Activated naive CD8-positive, alpha-beta T cell (primary cell): ENCODE data around the gene DEAF1.

Source experiments
- H3K27ac Mint-ChIP-seq: one replicate; pipeline ENCODE4 v1.8.0; 2021; ENCODE audit warnings: mixed read lengths
- H3K27me3 Mint-ChIP-seq: one replicate; pipeline ENCODE4 v1.8.0; 2021; ENCODE audit warnings: mixed read lengths
- H3K36me3 Mint-ChIP-seq: one replicate; pipeline ENCODE4 v1.8.0; 2021; ENCODE audit warnings: mixed read lengths
- H3K4me1 Mint-ChIP-seq: one replicate; pipeline ENCODE4 v1.8.0; 2021; ENCODE audit warnings: low read depth, mixed read lengths
- H3K4me3 Mint-ChIP-seq: one replicate; pipeline ENCODE4 v1.8.0; 2021; ENCODE audit warnings: mild to moderate bottlenecking, mixed read lengths
- H3K9me3 Mint-ChIP-seq: one replicate; pipeline ENCODE4 v1.8.0; 2021; ENCODE audit warnings: low read depth, mixed read lengths

DEAF1 gene

GRCh38 chr11:615504-616319, 79.3 kb downstream of the DEAF1 start, which contains the start of gene IRF7:
TSS of gene IRF7 (minus strand) at chr11:615950. CDS start at chr11:615364, 586 bp downstream.
- Mint-ChIP-seq H3K27me3 (no peaks in the 10 kb centered on the region), H3K36me3 (no peaks in the 10 kb centered on the region), H3K9me3 (no peaks in the 10 kb centered on the region), H3K4me3 (peak within 1 kb of the TSS; percentile 87), H3K4me1 (peaks cover 11% of the 10 kb centered on the region), H3K27ac (peak within 1 kb of the TSS; percentile 76)

- peak overlapping the region; percentile 81 for H3K27ac Mint-ChIP-seq
- H3K9me3 Mint-ChIP-seq: no peaks in the 10 kb centered on the region
- peak overlapping the region; percentile 87 for H3K4me3 Mint-ChIP-seq
- no peaks in the 10 kb centered on the region for H3K36me3 Mint-ChIP-seq
- H3K27me3 Mint-ChIP-seq: no peaks in the 10 kb centered on the region
- peaks cover 11% of the 10 kb centered on the region for H3K4me1 Mint-ChIP-seq
Measured at GRCh38 chr11:614623-615503, 80.2 kb downstream of the DEAF1 start.

GRCh38 chr11:614021-614622, 80.9 kb downstream of the DEAF1 start:
- H3K27ac Mint-ChIP-seq: peak overlapping the region; percentile 81

GRCh38 chr11:613369-613968, 81.6 kb downstream of the DEAF1 start:
- Mint-ChIP-seq H3K4me3 (no peak overlapping the region), H3K9me3 (no peaks in the 10 kb centered on the region), H3K36me3 (no peaks in the 10 kb centered on the region), H3K27me3 (no peaks in the 10 kb centered on the region), H3K27ac (no peak overlapping the region), H3K4me1 (peaks cover 11% of the 10 kb centered on the region)

More at GRCh38 chr11:614021-614622, 80.9 kb downstream of the DEAF1 start:
- H3K4me1 Mint-ChIP-seq: peaks cover 11% of the 10 kb centered on the region
- no peaks in the 10 kb centered on the region for H3K27me3 Mint-ChIP-seq
- H3K9me3 Mint-ChIP-seq: no peaks in the 10 kb centered on the region
- H3K36me3 Mint-ChIP-seq: no peaks in the 10 kb centered on the region
- H3K4me3 Mint-ChIP-seq: peak overlapping the region; percentile 80

GRCh38 chr11:612961-613300, 82.1 kb downstream of the DEAF1 start:
- peaks cover 11% of the 10 kb centered on the region for H3K4me1 Mint-ChIP-seq
- no peaks in the 10 kb centered on the region for H3K27me3 Mint-ChIP-seq
- no peaks in the 10 kb centered on the region for H3K9me3 Mint-ChIP-seq
- no peaks in the 10 kb centered on the region for H3K36me3 Mint-ChIP-seq
- no peak overlapping the region for H3K27ac Mint-ChIP-seq
- no peak overlapping the region for H3K4me3 Mint-ChIP-seq

GRCh38 chr11:612201-612960, 82.6 kb downstream of the DEAF1 start:
- no peaks in the 10 kb centered on the region for H3K36me3 Mint-ChIP-seq
- H3K9me3 Mint-ChIP-seq: no peaks in the 10 kb centered on the region
- H3K4me3 Mint-ChIP-seq: no peak overlapping the region
- H3K27ac Mint-ChIP-seq: peak overlapping the region; percentile 50
- peaks cover 11% of the 10 kb centered on the region for H3K4me1 Mint-ChIP-seq
- H3K27me3 Mint-ChIP-seq: no peaks in the 10 kb centered on the region

- no peaks in the 10 kb centered on the region for H3K36me3 Mint-ChIP-seq
- no peak overlapping the region for H3K27ac Mint-ChIP-seq
- no peak overlapping the region for H3K4me3 Mint-ChIP-seq
- H3K9me3 Mint-ChIP-seq: no peaks in the 10 kb centered on the region
- H3K27me3 Mint-ChIP-seq: no peaks in the 10 kb centered on the region
- H3K4me1 Mint-ChIP-seq: peaks cover 11% of the 10 kb centered on the region
Measured at GRCh38 chr11:611001-611996, 83.7 kb downstream of the DEAF1 start.

GRCh38 chr11:610146-610801, 84.7 kb downstream of the DEAF1 start:
- Mint-ChIP-seq H3K27ac (no peak overlapping the region), H3K27me3 (no peaks in the 10 kb centered on the region), H3K36me3 (no peaks in the 10 kb centered on the region), H3K4me1 (peaks cover 10% of the 10 kb centered on the region), H3K4me3 (no peak overlapping the region), H3K9me3 (no peaks in the 10 kb centered on the region)

GRCh38 chr11:609341-609811, 85.6 kb downstream of the DEAF1 start:
- Mint-ChIP-seq H3K4me3 (no peak overlapping the region), H3K36me3 (no peaks in the 10 kb centered on the region), H3K27ac (no peak overlapping the region), H3K4me1 (peaks cover 6% of the 10 kb centered on the region), H3K9me3 (no peaks in the 10 kb centered on the region), H3K27me3 (no peaks in the 10 kb centered on the region)

GRCh38 chr11:608791-609251, 86.2 kb downstream of the DEAF1 start:
- Mint-ChIP-seq H3K27me3 (no peaks in the 10 kb centered on the region), H3K36me3 (no peaks in the 10 kb centered on the region), H3K4me1 (peaks cover 2% of the 10 kb centered on the region), H3K9me3 (no peaks in the 10 kb centered on the region), H3K4me3 (no peak overlapping the region), H3K27ac (no peak overlapping the region)

GRCh38 chr11:607971-608659, 86.9 kb downstream of the DEAF1 start:
- Mint-ChIP-seq H3K4me1 (peaks cover 2% of the 10 kb centered on the region), H3K27me3 (no peaks in the 10 kb centered on the region), H3K36me3 (no peaks in the 10 kb centered on the region), H3K9me3 (no peaks in the 10 kb centered on the region), H3K4me3 (no peak overlapping the region), H3K27ac (no peak overlapping the region)

- Mint-ChIP-seq H3K27ac (no peak overlapping the region), H3K9me3 (no peaks in the 10 kb centered on the region), H3K4me3 (no peak overlapping the region), H3K27me3 (no peaks in the 10 kb centered on the region), H3K4me1 (peaks cover 2% of the 10 kb centered on the region), H3K36me3 (no peaks in the 10 kb centered on the region)
Measured at GRCh38 chr11:607020-607780, 87.8 kb downstream of the DEAF1 start.
